Thoracic aorta (tissue), 2 donors: Measurements from ENCODE around the gene RAB25. TPM values are rescaled to one million over a fixed set of nuclear protein-coding genes. Genes with fewer than 3 reads are reported as not detected.
A peak's percentile ranks its signal among the peaks of the same experiment; 100 is the strongest.

ENCODE experiments used
- ATAC-seq: fragments of 150-250 bp; one replicate; pipeline ENCODE4 v1.8.0; 2017; ENCODE audit warnings: low read depth; ENCODE audit not compliant: insufficient number of reproducible peaks, low FRiP score
- DNase-seq: peaks from one replicate; pipeline ENCODE4 v3.0.0-alpha.2; 2020; ENCODE audit warnings: low spot score
- H3K27ac ChIP-seq, 2 donors: fragments of 200-600 bp; sonication (generic); 1 replicate in 1 of 2; 2 replicates in 1 of 2; pipeline ENCODE4 v1.5.1; 2016; ENCODE audit warnings: mild to moderate bottlenecking in 2 of 2, moderate library complexity in 2 of 2
- H3K27me3 ChIP-seq: fragments of 200-600 bp; sonication (generic); replicated peaks from 2 replicates; pipeline ENCODE4 v1.6.0; 2016; ENCODE audit warnings: mild to moderate bottlenecking; ENCODE audit not compliant: insufficient read depth
- H3K36me3 ChIP-seq: fragments of 200-600 bp; sonication (generic); one replicate; pipeline ENCODE4 v1.5.1; 2016
- H3K4me1 ChIP-seq, 2 donors: fragments of 200-600 bp; sonication (generic); 1 replicate in 1 of 2; 2 replicates in 1 of 2; pipeline versions ENCODE4 v1.5.1 to v1.6.0; 2016; ENCODE audit warnings: low read depth in 2 of 2, mild to moderate bottlenecking in 1 of 2; ENCODE audit not compliant: control insufficient read depth in 1 of 2
- H3K4me3 ChIP-seq: fragments of 200-600 bp; sonication (generic); 2 replicates; pipeline ENCODE4 v1.5.1; 2016; ENCODE audit warnings: mild to moderate bottlenecking
- H3K9me3 ChIP-seq: fragments of 200-600 bp; sonication (generic); 2 replicates; pipeline ENCODE4 v1.5.1; 2016
- total RNA-seq, 2 donors: library from RNA; depleted of rRNA; stranded (reverse); fragments of >200 nt; gene quantifications; one replicate each; pipeline versions ENCODE4 v1.1.0 to v1.2.3, GENCODE V29; 2016
- TF ChIP-seq, protein P1 (sequence below): fragments of 200-600 bp; sonication (generic); IDR thresholded peaks from one replicate; pipeline ENCODE4 v1.5.1; 2019; ENCODE audit warnings: antibody characterized with exemption

The RAB25 gene
- total RNA-seq, 2 donors from 2014 or later, result not detected

DNA sequence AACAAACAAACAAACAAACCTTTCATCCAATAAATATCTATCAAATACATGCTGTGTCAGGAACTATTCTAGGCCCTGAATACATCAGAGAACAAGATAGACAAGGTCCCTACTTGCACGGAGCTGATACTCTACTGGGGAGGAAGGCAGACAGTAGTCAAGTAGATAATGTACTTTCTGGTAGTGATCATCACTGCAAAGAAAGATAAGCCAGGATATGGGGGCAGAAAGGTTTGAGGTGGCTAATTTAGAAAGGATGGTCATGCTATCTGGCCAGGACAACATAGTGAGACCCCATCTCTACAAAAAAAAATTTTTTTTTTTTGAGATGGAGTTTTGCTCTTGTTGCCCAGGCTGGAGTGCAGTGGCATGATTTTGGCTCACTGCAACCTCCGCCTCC lies 30.6 kb downstream of the RAB25 start:
- H3K9me3 ChIP-seq, result no peaks in the 10 kb centered on the region
- no peaks in the 10 kb centered on the region for H3K27me3 ChIP-seq
- DNase-seq (no peak), ATAC-seq (no peak)
- H3K4me1 ChIP-seq, result peaks cover 3 to 11% of the 10 kb centered on the region in 2 donors
- no peak overlapping the region for H3K4me3 ChIP-seq
- H3K36me3 ChIP-seq, result no peaks in the 10 kb centered on the region
- H3K27ac ChIP-seq, result no peak overlapping the region
- TF ChIP-seq, protein P1, sequence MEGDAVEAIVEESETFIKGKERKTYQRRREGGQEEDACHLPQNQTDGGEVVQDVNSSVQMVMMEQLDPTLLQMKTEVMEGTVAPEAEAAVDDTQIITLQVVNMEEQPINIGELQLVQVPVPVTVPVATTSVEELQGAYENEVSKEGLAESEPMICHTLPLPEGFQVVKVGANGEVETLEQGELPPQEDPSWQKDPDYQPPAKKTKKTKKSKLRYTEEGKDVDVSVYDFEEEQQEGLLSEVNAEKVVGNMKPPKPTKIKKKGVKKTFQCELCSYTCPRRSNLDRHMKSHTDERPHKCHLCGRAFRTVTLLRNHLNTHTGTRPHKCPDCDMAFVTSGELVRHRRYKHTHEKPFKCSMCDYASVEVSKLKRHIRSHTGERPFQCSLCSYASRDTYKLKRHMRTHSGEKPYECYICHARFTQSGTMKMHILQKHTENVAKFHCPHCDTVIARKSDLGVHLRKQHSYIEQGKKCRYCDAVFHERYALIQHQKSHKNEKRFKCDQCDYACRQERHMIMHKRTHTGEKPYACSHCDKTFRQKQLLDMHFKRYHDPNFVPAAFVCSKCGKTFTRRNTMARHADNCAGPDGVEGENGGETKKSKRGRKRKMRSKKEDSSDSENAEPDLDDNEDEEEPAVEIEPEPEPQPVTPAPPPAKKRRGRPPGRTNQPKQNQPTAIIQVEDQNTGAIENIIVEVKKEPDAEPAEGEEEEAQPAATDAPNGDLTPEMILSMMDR, result no peak

- DNase-seq, result no peak
- Histone ChIP-seq H3K27me3 (no peaks in the 10 kb centered on the region), H3K9me3 (no peaks in the 10 kb centered on the region), H3K4me3 (no peak overlapping the region), H3K27ac (peak overlapping the region; percentile 90 to 96), H3K4me1 (peaks cover 6 to 30% of the 10 kb centered on the region in 2 donors), H3K36me3 (no peaks in the 10 kb centered on the region)
- TF ChIP-seq, protein P1, result no peak
- no peak for ATAC-seq
Observed at GRCh38 chr1:156095906-156096508, 35.0 kb downstream of the RAB25 start.

DNA sequence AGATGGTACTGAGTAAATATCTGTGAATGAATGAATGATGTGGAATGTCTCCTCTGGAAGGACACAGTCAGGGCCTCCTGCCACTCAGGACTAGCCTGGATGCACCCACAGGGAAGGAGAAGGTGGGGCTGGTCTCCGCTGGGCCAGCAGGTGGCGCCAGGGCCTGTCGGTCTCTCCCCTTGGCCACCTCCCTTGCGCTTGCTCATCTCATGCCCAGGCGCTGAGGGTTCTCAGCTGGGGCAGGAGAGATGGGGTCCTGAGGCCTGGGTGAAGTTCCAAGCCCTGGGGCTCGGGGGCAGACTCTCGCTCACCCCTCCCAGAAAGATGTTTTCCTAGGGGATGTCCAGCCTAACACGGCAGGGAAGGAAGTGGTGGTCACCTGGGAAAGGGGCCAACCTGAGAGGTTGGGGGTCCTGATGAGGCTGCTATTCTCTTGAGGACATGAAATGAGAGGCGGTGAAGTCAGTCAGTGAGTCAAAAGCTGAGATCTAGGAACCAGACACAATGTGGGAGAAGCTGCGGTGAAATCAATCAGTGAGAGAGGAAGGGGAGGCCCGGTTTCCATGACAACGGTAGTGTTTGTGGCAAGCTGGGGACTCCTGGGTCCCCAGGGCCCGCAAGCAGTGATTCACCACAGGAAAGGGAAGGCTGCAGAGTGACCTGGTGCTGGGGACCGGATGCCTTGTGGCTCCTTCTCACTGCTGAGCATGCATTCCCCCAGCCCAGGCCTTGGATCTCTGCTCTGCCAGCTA lies 35.9 kb downstream of the RAB25 start:
- peak overlapping the region; percentile 90 to 96 for H3K27ac ChIP-seq
- peak overlapping the region; percentile 32 for H3K4me3 ChIP-seq
- TF ChIP-seq, protein P1, result peak; percentile 92
- ATAC-seq (peak; percentile 83), DNase-seq (no peak)
- no peaks in the 10 kb centered on the region for H3K36me3 ChIP-seq
- H3K4me1 ChIP-seq, result peaks cover 6 to 31% of the 10 kb centered on the region in 2 donors
- H3K9me3 ChIP-seq, result no peaks in the 10 kb centered on the region
- no peaks in the 10 kb centered on the region for H3K27me3 ChIP-seq

- H3K27ac ChIP-seq, result peak overlapping the region; percentile 90 to 96
- H3K36me3 ChIP-seq, result no peaks in the 10 kb centered on the region
- TF ChIP-seq, protein P1, result no peak
- H3K4me3 ChIP-seq, result no peak overlapping the region
- ATAC-seq (no peak), DNase-seq (no peak)
- no peaks in the 10 kb centered on the region for H3K27me3 ChIP-seq
- no peaks in the 10 kb centered on the region for H3K9me3 ChIP-seq
- peaks cover 10 to 39% of the 10 kb centered on the region in 2 donors for H3K4me1 ChIP-seq
Observed at GRCh38 chr1:156097499-156098178, 36.7 kb downstream of the RAB25 start.

DNA sequence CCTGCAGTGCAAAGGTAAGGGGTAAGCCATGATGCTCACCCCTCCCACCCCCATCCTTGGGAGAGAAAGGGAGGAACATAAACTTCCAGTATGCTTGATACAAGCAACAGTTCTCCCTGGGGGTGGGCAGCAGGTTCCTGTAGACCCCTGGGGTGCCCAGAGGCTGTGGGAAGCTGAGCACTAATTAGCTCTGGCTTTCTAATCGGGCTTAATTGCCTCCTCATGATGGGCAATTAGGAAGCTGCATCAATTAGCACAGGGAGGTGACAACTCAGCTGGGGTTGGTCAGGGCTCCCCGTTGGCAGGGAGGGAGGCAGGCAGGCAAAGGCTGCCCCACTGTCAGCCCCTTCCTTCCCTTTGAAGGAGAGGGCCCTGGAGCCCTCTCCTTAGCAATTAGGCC lies 37.8 kb downstream of the RAB25 start:
- peaks cover 22 to 51% of the 10 kb centered on the region in 2 donors for H3K4me1 ChIP-seq
- no peak overlapping the region for H3K4me3 ChIP-seq
- no peaks in the 10 kb centered on the region for H3K27me3 ChIP-seq
- peak overlapping the region; percentile 31 to 32 for H3K27ac ChIP-seq
- DNase-seq (no peak), ATAC-seq (no peak)
- TF ChIP-seq, protein P1, result no peak
- no peaks in the 10 kb centered on the region for H3K9me3 ChIP-seq
- H3K36me3 ChIP-seq, result no peaks in the 10 kb centered on the region
